HepG2 (cell line): ENCODE measurements around the gene CCDC38. TPM values are rescaled to one million over a fixed set of nuclear protein-coding genes. Genes with fewer than 3 reads are reported as not detected.

Source experiments
- ATAC-seq: fragments of 200-7000 bp; cut with Tn5 transposase; 3 replicates; pipeline ENCODE4 v1.9.1; 2020; ENCODE audit warnings: mild to moderate bottlenecking, moderate library complexity
- BruUV-seq: library from RNA; stranded (reverse); fragments of 400-500 nt; replicated peaks from 2 replicates; lab custom pipeline; 2021; lab: Mats Ljungman, UMichigan
- CTCF ChIA-PET: fragments of 300-600 bp; formaldehyde crosslinking; extraction: SDS; loops from one replicate; lab custom pipeline; 2021; ENCODE audit warnings: low total read pairs, inconsistent platforms, low intra/inter-chr PET ratio; lab: Yijun Ruan, JAX
- POLR2A ChIA-PET: fragments of 350-600 bp; sonication (Branson Sonifier 250); formaldehyde crosslinking; loops from one replicate; lab custom pipeline; 2020; ENCODE audit warnings: antibody characterized with exemption, inconsistent platforms; lab: Yijun Ruan, JAX
- DNase-seq: peaks from one replicate; pipeline ENCODE4 v3.0.0-alpha.2; 2015; ENCODE audit warnings: low spot score
- FAIRE-seq: peaks from 3 replicates; lab custom pipeline; 2011; peaks lifted over from hg19 to GRCh38; lab: Jason Lieb, UNC
- H2AFZ ChIP-seq: one replicate; pipeline ENCODE4 v1.6.1; 2011; ENCODE audit warnings: low read length, inconsistent platforms
- H3K27ac ChIP-seq: fragments of 300-600 bp; 3 replicates; pipeline ENCODE4 v1.8.0; 2011; ENCODE audit warnings: mixed run types, mild to moderate bottlenecking, mixed read lengths, low read length, inconsistent platforms; ENCODE audit not compliant: insufficient read depth; ENCODE audit errors: extremely low read length
- H3K27me3 ChIP-seq, 2 experiments: fragments of 200-600 bp in 1 of 2; 2 replicates in 1 of 2; 3 replicates in 1 of 2; pipeline versions ENCODE4 v1.6.0 to v1.8.0; 2011; ENCODE audit warnings: low read length in 2 of 2, mild to moderate bottlenecking in 2 of 2, moderate library complexity in 2 of 2, inconsistent platforms in 1 of 2; ENCODE audit not compliant: insufficient read depth in 2 of 2, control insufficient read depth in 1 of 2
- H3K36me3 ChIP-seq, 2 experiments: fragments of 200-600 bp in 1 of 2; replicated peaks in 1 of 2; 2 replicates in 1 of 2; 3 replicates in 1 of 2; pipeline versions ENCODE4 v1.5.1 to v1.8.0; 2011; ENCODE audit warnings: low read length in 2 of 2, inconsistent platforms in 1 of 2; ENCODE audit not compliant: insufficient read depth in 2 of 2, control insufficient read depth in 1 of 2
- H3K4me1 ChIP-seq: 2 replicates; pipeline ENCODE4 v1.5.1; 2012; ENCODE audit warnings: low read length, inconsistent platforms; ENCODE audit not compliant: insufficient read depth
- H3K4me2 ChIP-seq: 2 replicates; pipeline ENCODE4 v1.6.0; 2011; ENCODE audit warnings: low read depth, low read length, inconsistent platforms
- H3K4me3 ChIP-seq, 3 experiments: fragments of 200-600 bp in 1 of 3; sonication (generic), shearing (Covaris generic) in 1 of 3; replicated peaks in 1 of 3; 2 replicates each; pipeline ENCODE4 v1.5.1; 2011 to 2016; ENCODE audit warnings: low read length in 3 of 3, inconsistent platforms in 2 of 3, low read depth in 2 of 3, mild to moderate bottlenecking in 2 of 3, control low read depth in 1 of 3, mixed read lengths in 1 of 3; ENCODE audit not compliant: insufficient read depth in 1 of 3
- H3K79me2 ChIP-seq: one replicate; pipeline ENCODE4 v1.6.1; 2011; ENCODE audit warnings: low read length, inconsistent platforms; ENCODE audit not compliant: insufficient read depth
- H3K9ac ChIP-seq: 2 replicates; pipeline ENCODE4 v1.6.0; 2011; ENCODE audit warnings: mild to moderate bottlenecking, low read depth, low read length, inconsistent platforms; ENCODE audit not compliant: insufficient read depth
- H3K9me3 ChIP-seq: 2 replicates; pipeline ENCODE4 v1.5.1; 2012; ENCODE audit warnings: mild to moderate bottlenecking, low read length
- H4K20me1 ChIP-seq: 2 replicates; pipeline ENCODE4 v1.6.0; 2011; ENCODE audit warnings: inconsistent platforms, mild to moderate bottlenecking, low read length, moderate library complexity; ENCODE audit not compliant: insufficient read depth
- CREB1 ChIP-seq, 2 experiments: fragments of 450-650 bp in 1 of 2; IDR thresholded peaks; 2 replicates each; pipeline ENCODE4 v1.6.1; 2016 to 2017; ENCODE audit warnings: control low read depth in 1 of 2, mild to moderate bottlenecking in 1 of 2, missing compliant biosample characterization in 1 of 2, missing genetic modification characterization in 1 of 2
- FUBP1 ChIP-seq: sonication (generic); formaldehyde crosslinking; IDR thresholded peaks from 2 replicates; pipeline ENCODE4 v1.5.1; 2020; ENCODE audit warnings: missing genetic modification reagents, mild to moderate bottlenecking, borderline replicate concordance
- NFYC ChIP-seq: IDR thresholded peaks from 2 replicates; pipeline ENCODE4 v1.6.1; 2016; ENCODE audit warnings: missing genetic modification reagents, missing compliant biosample characterization
- PITX1 ChIP-seq: sonication (generic); formaldehyde crosslinking; IDR thresholded peaks from 2 replicates; pipeline ENCODE4 v1.5.1; 2020; ENCODE audit warnings: mild to moderate bottlenecking, missing genetic modification reagents
- SNAPC4 ChIP-seq: sonication (generic); formaldehyde crosslinking; IDR thresholded peaks from 2 replicates; pipeline ENCODE4 v1.4.0; 2020; ENCODE audit warnings: mild to moderate bottlenecking, missing genetic modification reagents
- ZNF549 ChIP-seq: sonication (generic); formaldehyde crosslinking; IDR thresholded peaks from 2 replicates; pipeline ENCODE4 v1.5.0; 2020; ENCODE audit warnings: missing genetic modification reagents
- ZSCAN29 ChIP-seq: sonication (generic); formaldehyde crosslinking; conservative IDR thresholded peaks from 2 replicates; pipeline ENCODE4 v1.4.0; 2020; ENCODE audit warnings: mild to moderate bottlenecking, missing genetic modification reagents
- WGBS: methylation state at CpG from one replicate; pipeline ENCODE4 v1.1.6; 2017; ENCODE audit warnings: low lambda C conversion rate; 5-methylcytosine and 5-hydroxymethylcytosine counted together
- in situ Hi-C: cut with HindIII; loops from 2 replicates; pipeline ENCODE4 v1.10.0; 2017; ENCODE audit warnings: low pct_unique_long_range_greater_than_20kb; ENCODE audit not compliant: extremely low pct_ligation_motif_present
- intact Hi-C: fragments of 100-400 bp; cut with micrococcal nuclease; formaldehyde crosslinking; loops from one replicate; pipeline ENCODE4 v1.10.0; 2022; ENCODE audit not compliant: unreplicated experiment
- polyA plus RNA-seq, 8 experiments: library from polyadenylated mRNA; depleted of rRNA in 3 of 8; stranded (reverse) in 7 of 8; unstranded in 1 of 8; fragments of >200 nt; fragmentation: Illumina TruSeq in 4 of 8; extraction: Trizol in 4 of 8; gene quantifications; 2 replicates each; pipeline versions ENCODE4 v1.2.1 to v1.2.3, GENCODE V29; 2011 to 2016; ENCODE audit warnings: low read depth in 4 of 8, missing spikeins in 1 of 8, mixed read lengths in 1 of 8; ENCODE audit not compliant: insufficient read depth in 1 of 8
- total RNA-seq, 5 experiments: library from RNA; depleted of rRNA; stranded (reverse); fragments of >200 nt; fragmentation: Illumina TruSeq; extraction: Trizol; gene quantifications; 2 replicates each; pipeline ENCODE4 v1.2.3, GENCODE V29; 2016; ENCODE audit warnings: low read depth in 1 of 5
- TF ChIP-seq, protein P1 (sequence below): sonication (generic); formaldehyde crosslinking; IDR thresholded peaks from 2 replicates; pipeline ENCODE4 v1.4.0; 2020; ENCODE audit warnings: missing genetic modification reagents, borderline replicate concordance
- TF ChIP-seq, protein P2 (sequence below): sonication (generic); formaldehyde crosslinking; conservative IDR thresholded peaks from 2 replicates; pipeline ENCODE4 v1.4.0; 2020; ENCODE audit warnings: missing genetic modification reagents

CCDC38 gene
- total and polyA plus RNA-seq, 2 of the 13 experiments (the other 11 are each of a cell fraction or from before 2014, with no cell fraction given), result 0.24 to 0.32 TPM

GRCh38 chr12:95966287-95966870, 24.0 kb upstream of the CCDC38 start:
- in situ Hi-C loops (no loop called here), intact Hi-C loops (loop anchor here (1.0 kb wide), 1 partner anchor 8 kb away; no protein-coding TSS in a partner anchor)
- ATAC-seq (peak; percentile 96), DNase-seq (peak; percentile 87), FAIRE-seq (peak; percentile 85)
- H3K27me3 ChIP-seq, result no peaks in the 10 kb centered on the region
- ChIA-PET POLR2A (interaction anchor here (0.7 to 4.9 kb wide), 8 partner anchors 9 to 32 kb away, joined by 4 to 64 read pairs (median 15); partner anchors contain the start of genes AMDHD1, CCDC38 and HAL), CTCF (interaction anchor here (0.7 kb wide), 1 partner anchor 30 kb away, joined by 3 read pairs; the partner anchor contains the start of gene HAL)
- no peaks in the 10 kb centered on the region for H3K79me2 ChIP-seq
- TSS peak; percentile 82 for BruUV-seq
- peak overlapping the region; percentile 68 for H3K4me2 ChIP-seq
- H3K27ac ChIP-seq, result peak overlapping the region; percentile 85
- H2AFZ ChIP-seq, result no peak overlapping the region
- no peaks in the 10 kb centered on the region for H4K20me1 ChIP-seq
- H3K4me3 ChIP-seq, result peak overlapping the region in 2 of 3 experiments; percentile 32 to 38; a peak in 3 of 6 replicates
- peak overlapping the region; percentile 60 for H3K9ac ChIP-seq
- no peaks in the 10 kb centered on the region for H3K36me3 ChIP-seq
- WGBS, result under 1% methylated on average over 7 of the region's 7 CpGs
- peaks cover 47% of the 10 kb centered on the region for H3K4me1 ChIP-seq
- no peaks in the 10 kb centered on the region for H3K9me3 ChIP-seq
- TF ChIP-seq PITX1 (peak; percentile 42; the same call in 1 of the 2 replicates), NFYC (CRISPR knock-in tag) (peak; percentile 67), ZSCAN29 (CRISPR knock-in tag) (no peak; the same call in 1 of the 2 replicates), SNAPC4 (CRISPR knock-in tag) (no peak), CREB1 (IDR thresholded peaks at IDR 0.05) (no peak), CREB1 (CRISPR knock-in tag; IDR thresholded peaks at IDR 0.05) (peak; percentile 57), ZNF549 (CRISPR knock-in tag) (no peak), FUBP1 (CRISPR knock-in tag) (no peak)
- TF ChIP-seq, protein P1, sequence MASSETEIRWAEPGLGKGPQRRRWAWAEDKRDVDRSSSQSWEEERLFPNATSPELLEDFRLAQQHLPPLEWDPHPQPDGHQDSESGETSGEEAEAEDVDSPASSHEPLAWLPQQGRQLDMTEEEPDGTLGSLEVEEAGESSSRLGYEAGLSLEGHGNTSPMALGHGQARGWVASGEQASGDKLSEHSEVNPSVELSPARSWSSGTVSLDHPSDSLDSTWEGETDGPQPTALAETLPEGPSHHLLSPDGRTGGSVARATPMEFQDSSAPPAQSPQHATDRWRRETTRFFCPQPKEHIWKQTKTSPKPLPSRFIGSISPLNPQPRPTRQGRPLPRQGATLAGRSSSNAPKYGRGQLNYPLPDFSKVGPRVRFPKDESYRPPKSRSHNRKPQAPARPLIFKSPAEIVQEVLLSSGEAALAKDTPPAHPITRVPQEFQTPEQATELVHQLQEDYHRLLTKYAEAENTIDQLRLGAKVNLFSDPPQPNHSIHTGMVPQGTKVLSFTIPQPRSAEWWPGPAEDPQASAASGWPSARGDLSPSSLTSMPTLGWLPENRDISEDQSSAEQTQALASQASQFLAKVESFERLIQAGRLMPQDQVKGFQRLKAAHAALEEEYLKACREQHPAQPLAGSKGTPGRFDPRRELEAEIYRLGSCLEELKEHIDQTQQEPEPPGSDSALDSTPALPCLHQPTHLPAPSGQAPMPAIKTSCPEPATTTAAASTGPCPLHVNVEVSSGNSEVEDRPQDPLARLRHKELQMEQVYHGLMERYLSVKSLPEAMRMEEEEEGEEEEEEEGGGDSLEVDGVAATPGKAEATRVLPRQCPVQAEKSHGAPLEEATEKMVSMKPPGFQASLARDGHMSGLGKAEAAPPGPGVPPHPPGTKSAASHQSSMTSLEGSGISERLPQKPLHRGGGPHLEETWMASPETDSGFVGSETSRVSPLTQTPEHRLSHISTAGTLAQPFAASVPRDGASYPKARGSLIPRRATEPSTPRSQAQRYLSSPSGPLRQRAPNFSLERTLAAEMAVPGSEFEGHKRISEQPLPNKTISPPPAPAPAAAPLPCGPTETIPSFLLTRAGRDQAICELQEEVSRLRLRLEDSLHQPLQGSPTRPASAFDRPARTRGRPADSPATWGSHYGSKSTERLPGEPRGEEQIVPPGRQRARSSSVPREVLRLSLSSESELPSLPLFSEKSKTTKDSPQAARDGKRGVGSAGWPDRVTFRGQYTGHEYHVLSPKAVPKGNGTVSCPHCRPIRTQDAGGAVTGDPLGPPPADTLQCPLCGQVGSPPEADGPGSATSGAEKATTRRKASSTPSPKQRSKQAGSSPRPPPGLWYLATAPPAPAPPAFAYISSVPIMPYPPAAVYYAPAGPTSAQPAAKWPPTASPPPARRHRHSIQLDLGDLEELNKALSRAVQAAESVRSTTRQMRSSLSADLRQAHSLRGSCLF (CRISPR knock-in tag), result no peak
- TF ChIP-seq, protein P2, sequence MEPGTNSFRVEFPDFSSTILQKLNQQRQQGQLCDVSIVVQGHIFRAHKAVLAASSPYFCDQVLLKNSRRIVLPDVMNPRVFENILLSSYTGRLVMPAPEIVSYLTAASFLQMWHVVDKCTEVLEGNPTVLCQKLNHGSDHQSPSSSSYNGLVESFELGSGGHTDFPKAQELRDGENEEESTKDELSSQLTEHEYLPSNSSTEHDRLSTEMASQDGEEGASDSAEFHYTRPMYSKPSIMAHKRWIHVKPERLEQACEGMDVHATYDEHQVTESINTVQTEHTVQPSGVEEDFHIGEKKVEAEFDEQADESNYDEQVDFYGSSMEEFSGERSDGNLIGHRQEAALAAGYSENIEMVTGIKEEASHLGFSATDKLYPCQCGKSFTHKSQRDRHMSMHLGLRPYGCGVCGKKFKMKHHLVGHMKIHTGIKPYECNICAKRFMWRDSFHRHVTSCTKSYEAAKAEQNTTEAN, result peak; percentile 37; the same call in 1 of the 2 replicates
